ENCODE results near the gene EXOSC5. TPM values are rescaled to one million over a fixed set of nuclear protein-coding genes. Genes with fewer than 3 reads are reported as not detected.

The EXOSC5 gene
- total RNA-seq, 2 donors from 2014 or later = 15.7 to 23.6 TPM

DNA sequence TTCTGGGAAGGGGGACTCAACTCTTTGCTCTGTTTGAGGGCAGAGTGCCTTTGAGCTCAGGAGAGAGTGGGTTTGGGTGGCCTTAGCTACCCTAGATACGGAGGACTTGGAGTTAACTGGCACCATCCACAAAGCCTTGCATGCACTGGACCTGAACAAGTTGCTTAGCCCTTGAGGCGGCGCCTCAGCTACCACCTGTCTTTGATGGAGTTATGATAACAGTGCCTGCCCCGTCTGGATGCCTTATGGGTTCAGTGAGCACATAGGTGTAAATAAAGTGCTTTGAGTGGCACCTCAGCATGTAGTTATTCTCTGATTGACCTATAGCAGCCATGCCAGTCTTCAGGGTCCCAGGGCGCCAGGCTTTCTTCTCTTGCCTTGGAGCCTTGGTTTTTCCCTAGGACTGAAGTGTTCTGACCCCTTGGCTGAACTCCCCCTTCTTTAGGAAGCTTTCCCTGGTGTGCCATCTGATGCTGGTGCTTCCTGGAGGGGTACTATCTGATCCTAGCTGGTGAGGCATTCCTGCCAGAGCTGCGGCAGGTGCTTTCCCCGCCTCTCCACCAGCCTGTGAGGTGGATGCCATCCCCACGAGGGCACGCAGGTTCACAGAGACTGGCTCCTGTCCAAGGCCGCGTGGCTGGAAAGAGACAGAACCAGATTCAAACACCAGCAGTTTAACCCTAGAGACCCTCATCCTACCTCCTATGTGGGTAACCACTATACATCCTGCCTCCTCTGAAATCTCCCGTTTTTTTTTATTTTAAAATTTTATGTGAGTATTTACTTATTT lies 6.2 kb upstream of the EXOSC5 start:
- Histone ChIP-seq H3K4me3 (ENCODE audit: low read length) (no peak overlapping the region), H3K9ac (ENCODE audit: extremely low read depth, low read length, poor library complexity, severe bottlenecking) (no peak overlapping the region), H3K4me1 (ENCODE audit: control insufficient read depth, insufficient read depth, low read length) (peaks cover 7% of the 10 kb centered on the region), H3K27ac (ENCODE audit: low read depth, low read length) (no peak overlapping the region), H3K9me3 (ENCODE audit: control insufficient read depth, low read length) (no peaks in the 10 kb centered on the region), H3K36me3 (ENCODE audit: control insufficient read depth, insufficient read depth, low read length) (no peaks in the 10 kb centered on the region), H3K27me3 (ENCODE audit: control insufficient read depth, insufficient read depth, low read length, poor library complexity, severe bottlenecking) (no peaks in the 10 kb centered on the region)
- no peak overlapping the region for H3K27ac Mint-ChIP-seq
- peaks cover 17% of the 10 kb centered on the region for H3K4me1 Mint-ChIP-seq
- WGBS, 2 experiments (ENCODE audit: insufficient coverage in 1 of 2, insufficient read length in 1 of 2) = 94% methylated on average over 11 of the region's 12 CpGs
- peaks cover 4% of the 10 kb centered on the region for H3K36me3 Mint-ChIP-seq (ENCODE audit: low read depth)
- no peak for TF ChIP-seq CTCF (conservative IDR thresholded peaks at IDR 0.05)
- H3K4me3 Mint-ChIP-seq = no peak overlapping the region
- H3K9me3 Mint-ChIP-seq = no peaks in the 10 kb centered on the region
- H3K27me3 Mint-ChIP-seq (ENCODE audit: insufficient read depth) = no peaks in the 10 kb centered on the region
- no peak for DNase-seq

DNA sequence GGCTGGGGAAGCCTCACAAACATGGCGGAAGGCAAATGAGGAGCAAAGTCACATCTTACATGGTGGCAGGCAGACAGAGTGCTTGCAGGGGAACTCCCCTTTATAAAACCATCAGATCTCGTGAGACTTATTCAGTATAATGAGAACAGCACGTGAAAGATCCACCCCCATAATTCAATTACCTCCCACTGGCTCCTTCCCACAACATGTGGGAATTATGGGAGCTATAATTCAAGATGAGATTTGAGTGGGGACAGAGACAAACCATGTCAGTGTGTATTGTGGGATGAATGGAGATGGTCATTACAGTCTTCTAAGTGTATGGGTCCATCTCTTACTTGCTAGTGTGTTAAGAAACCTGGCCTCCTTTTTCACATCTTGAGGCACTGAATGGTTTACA lies 4.9 kb upstream of the EXOSC5 start:
- TF ChIP-seq CTCF (conservative IDR thresholded peaks at IDR 0.05) = no peak
- no peak overlapping the region for H3K4me3 Mint-ChIP-seq
- H3K27me3 ChIP-seq (ENCODE audit: control insufficient read depth, insufficient read depth, low read length, poor library complexity, severe bottlenecking) = no peaks in the 10 kb centered on the region
- no peak overlapping the region for H3K27ac Mint-ChIP-seq
- DNase-seq = no peak
- no peaks in the 10 kb centered on the region for H3K36me3 ChIP-seq (ENCODE audit: control insufficient read depth, insufficient read depth, low read length)
- H3K9ac ChIP-seq (ENCODE audit: extremely low read depth, low read length, poor library complexity, severe bottlenecking) = no peak overlapping the region
- H3K9me3 Mint-ChIP-seq = no peaks in the 10 kb centered on the region
- no peak overlapping the region for H3K4me3 ChIP-seq (ENCODE audit: low read length)
- peaks cover 9% of the 10 kb centered on the region for H3K4me1 Mint-ChIP-seq
- H3K4me1 ChIP-seq (ENCODE audit: control insufficient read depth, insufficient read depth, low read length) = peaks cover 2% of the 10 kb centered on the region
- WGBS, 2 experiments (ENCODE audit: insufficient coverage in 1 of 2, insufficient read length in 1 of 2) = 88 to 95% methylated on average over 1 to 3 of the region's 3 CpGs
- no peaks in the 10 kb centered on the region for H3K9me3 ChIP-seq (ENCODE audit: control insufficient read depth, low read length)
- H3K27ac ChIP-seq (ENCODE audit: low read depth, low read length) = no peak overlapping the region
- peaks cover 4% of the 10 kb centered on the region for H3K36me3 Mint-ChIP-seq (ENCODE audit: low read depth)
- no peaks in the 10 kb centered on the region for H3K27me3 Mint-ChIP-seq (ENCODE audit: insufficient read depth)

DNA sequence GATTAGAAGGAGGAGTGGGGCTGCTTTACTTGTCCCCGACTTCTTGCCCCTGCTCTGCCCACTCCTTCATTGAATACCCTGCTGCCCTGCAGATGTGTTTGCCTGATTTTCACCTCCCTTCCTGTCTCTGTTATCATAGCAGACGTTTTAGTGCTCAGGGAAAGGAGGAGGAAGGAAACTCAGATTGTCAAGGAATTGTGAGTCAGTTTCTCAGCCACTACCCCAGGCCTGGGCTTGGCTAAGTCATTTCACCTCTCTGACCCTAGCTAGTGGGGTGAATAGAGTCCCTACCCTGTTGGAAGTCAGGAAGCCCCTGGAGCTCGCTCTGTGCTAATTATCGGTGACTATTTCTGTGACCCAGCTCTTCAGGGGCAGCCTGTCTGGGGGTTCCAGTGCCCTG lies 4.3 kb upstream of the EXOSC5 start:
- Histone ChIP-seq H3K27me3 (ENCODE audit: control insufficient read depth, insufficient read depth, low read length, poor library complexity, severe bottlenecking) (no peaks in the 10 kb centered on the region), H3K4me3 (ENCODE audit: low read length) (no peak overlapping the region), H3K9ac (ENCODE audit: extremely low read depth, low read length, poor library complexity, severe bottlenecking) (no peak overlapping the region), H3K27ac (ENCODE audit: low read depth, low read length) (no peak overlapping the region), H3K9me3 (ENCODE audit: control insufficient read depth, low read length) (no peaks in the 10 kb centered on the region), H3K4me1 (ENCODE audit: control insufficient read depth, insufficient read depth, low read length) (peaks cover 2% of the 10 kb centered on the region), H3K36me3 (ENCODE audit: control insufficient read depth, insufficient read depth, low read length) (no peaks in the 10 kb centered on the region)
- Mint-ChIP-seq H3K36me3 (ENCODE audit: low read depth) (peaks cover 4% of the 10 kb centered on the region), H3K9me3 (no peaks in the 10 kb centered on the region), H3K27me3 (ENCODE audit: insufficient read depth) (no peaks in the 10 kb centered on the region), H3K4me1 (peaks cover 8% of the 10 kb centered on the region), H3K4me3 (no peak overlapping the region), H3K27ac (no peak overlapping the region)
- 95 to 97% methylated on average over 2 to 4 of the region's 4 CpGs for WGBS, 2 experiments (ENCODE audit: insufficient coverage in 1 of 2, insufficient read length in 1 of 2)
- no peak for DNase-seq
- no peak for TF ChIP-seq CTCF (conservative IDR thresholded peaks at IDR 0.05)
